Measurements from ENCODE around the gene PRRT1B.

The PRRT1B gene

GRCh38 chr9:131606896-131607567, 61.7 kb downstream of the PRRT1B start:
- H3K4me3 ChIP-seq (ENCODE audit: low read depth, low read length): no peak overlapping the region
- TF ChIP-seq CTCF (IDR thresholded peaks at IDR 0.05; ENCODE audit: control insufficient read depth, extremely low read depth, insufficient read depth): no peak
- DNase-seq (ENCODE audit: low read depth): no peak

- TF ChIP-seq CTCF (IDR thresholded peaks at IDR 0.05; ENCODE audit: control insufficient read depth, extremely low read depth, insufficient read depth): no peak
- no peak overlapping the region for H3K4me3 ChIP-seq (ENCODE audit: low read depth, low read length)
- no peak for DNase-seq (ENCODE audit: low read depth)
Measured at GRCh38 chr9:131607591-131607990, 62.3 kb downstream of the PRRT1B start.

GRCh38 chr9:131608493-131609037, 63.2 kb downstream of the PRRT1B start:
- H3K4me3 ChIP-seq (ENCODE audit: low read depth, low read length): no peak overlapping the region
- DNase-seq (ENCODE audit: low read depth): peak; percentile 58
- no peak for TF ChIP-seq CTCF (IDR thresholded peaks at IDR 0.05; ENCODE audit: control insufficient read depth, extremely low read depth, insufficient read depth)

All from LNCaP clone FGC (cell line).